Testis (tissue), 3 donors: ENCODE results near the gene ESYT1. TPM values are rescaled to one million over a fixed set of nuclear protein-coding genes. Genes with fewer than 3 reads are reported as not detected.

Experiments
- DNase-seq: peaks from one replicate; pipeline ENCODE4 v3.0.0-alpha.2; 2019
- H3K27ac ChIP-seq, 2 donors: fragments of 200-600 bp; sonication (generic); one replicate each; pipeline ENCODE4 v1.5.1; 2019
- H3K27me3 ChIP-seq: fragments of 200-600 bp; sonication (generic); one replicate; pipeline ENCODE4 v1.5.1; 2019
- H3K36me3 ChIP-seq: fragments of 200-600 bp; sonication (generic); one replicate; pipeline ENCODE4 v1.5.1; 2017; ENCODE audit warnings: low read depth; ENCODE audit errors: missing control alignments
- H3K4me1 ChIP-seq: fragments of 200-600 bp; sonication (generic); one replicate; pipeline ENCODE4 v1.5.1; 2019
- H3K4me3 ChIP-seq, 2 donors: fragments of 200-600 bp; sonication (generic); one replicate each; pipeline ENCODE4 v1.5.1; 2017 to 2019
- H3K9me3 ChIP-seq: fragments of 200-600 bp; sonication (generic); one replicate; pipeline ENCODE4 v1.5.1; 2017
- POLR2A ChIP-seq: fragments of 450-650 bp; IDR thresholded peaks from one replicate; pipeline ENCODE4 v1.6.1; 2017; ENCODE audit warnings: antibody characterized with exemption, mild to moderate bottlenecking, moderate library complexity
- WGBS, 2 donors: methylation state at CpG; one replicate each; pipeline ENCODE4 v1.1.5; 2018; 5-methylcytosine and 5-hydroxymethylcytosine counted together
- intact Hi-C: fragments of 100-400 bp; cut with DNase I; formaldehyde crosslinking; loops from one replicate; pipeline ENCODE4 v1.15.1; 2023; ENCODE audit warnings: low total_unique reads
- polyA plus RNA-seq: library from polyadenylated mRNA; stranded (reverse); fragments of 350-450 nt; fragmentation: Illumina TruSeq; extraction: RNeasy Lipid Tissue Mini Kit (QIAGEN cat#74804); gene quantifications from one replicate; pipeline ENCODE4 v1.2.3, GENCODE V29; 2014; ENCODE audit warnings: low read depth, low replicate concordance; ENCODE audit not compliant: insufficient read depth
- total RNA-seq, 2 donors: library from RNA; depleted of rRNA; stranded (reverse); fragments of >200 nt; gene quantifications; one replicate each; pipeline ENCODE4 v1.2.3, GENCODE V29; 2016
- TF ChIP-seq, protein P1 (sequence below), 3 experiments: fragments of 450-650 bp in 2 of 3; fragments of 200-600 bp in 1 of 3; sonication (generic) in 1 of 3; IDR thresholded peaks; one replicate each; pipeline ENCODE4 v1.5.1; 2016 to 2019; ENCODE audit warnings: antibody characterized with exemption in 3 of 3, mild to moderate bottlenecking in 2 of 3, moderate library complexity in 1 of 3

Gene ESYT1
- total and polyA plus RNA-seq, 3 donors from 2014 or later, result 50.8 to 99.8 (median 72.0) TPM

DNA sequence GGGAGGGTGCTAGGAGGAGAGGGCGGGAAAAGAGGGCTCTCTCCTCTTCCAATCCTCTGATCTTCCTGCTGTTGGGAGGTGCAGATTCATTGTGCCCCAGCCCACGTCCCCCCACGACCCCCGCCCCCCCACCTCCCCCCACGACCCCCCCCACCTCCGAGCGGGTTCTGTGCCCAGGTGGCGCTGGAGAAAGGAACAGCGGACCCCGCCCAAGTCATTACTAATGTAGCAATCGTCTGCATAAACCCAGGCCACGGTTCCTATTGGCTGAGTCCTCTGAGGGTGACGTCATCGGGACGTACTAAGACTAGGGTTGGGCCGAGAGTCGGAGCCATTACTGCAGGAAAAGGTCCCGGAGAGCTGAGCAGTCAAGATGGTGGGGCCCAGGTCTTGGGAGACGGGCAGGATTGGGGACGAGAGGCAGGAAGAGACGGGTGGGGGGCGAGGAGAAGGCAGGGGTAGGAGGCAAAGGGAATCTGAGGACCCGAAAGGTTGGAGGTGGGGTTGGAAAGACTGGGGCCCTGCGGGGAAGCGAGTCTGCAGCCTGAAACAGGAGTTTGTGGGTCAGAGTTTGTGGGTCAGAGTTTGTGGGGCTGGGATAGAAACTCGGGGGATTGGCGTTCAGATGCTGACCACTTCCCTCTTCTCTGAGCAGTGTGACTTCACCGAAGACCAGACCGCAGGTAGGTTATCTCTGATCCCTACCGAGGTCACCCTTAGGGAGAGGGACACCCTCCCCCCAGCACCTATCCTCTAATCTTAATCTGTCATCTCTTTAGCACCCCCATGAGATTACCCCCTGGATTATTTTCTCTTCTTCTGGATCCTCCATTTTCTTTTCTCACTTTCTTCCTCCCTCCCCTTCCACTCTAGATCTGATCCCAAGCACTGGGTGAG, 30.2 kb downstream of the ESYT1 start, which contains the start of gene MYL6:
Gene MYL6 (plus strand): TSS at position 331 of the 897 bp plus-strand sequence. CDS start 43 bp downstream, at position 374.
- Histone ChIP-seq H3K4me1 (peaks cover 37% of the 10 kb centered on the region), H3K36me3 (no peaks in the 10 kb centered on the region), H3K27ac (peak within 1 kb of the TSS; percentile 98 to 99), H3K4me3 (peak within 1 kb of the TSS; percentile 76 to 85), H3K9me3 (no peaks in the 10 kb centered on the region), H3K27me3 (no peaks in the 10 kb centered on the region)
- DNase-seq, result peak; percentile 100
- 0 to 1% methylated on average over 22 to 30 of the region's 30 CpGs for WGBS, 2 donors
- intact Hi-C loops, result no loop called here
- TF ChIP-seq, protein P1, sequence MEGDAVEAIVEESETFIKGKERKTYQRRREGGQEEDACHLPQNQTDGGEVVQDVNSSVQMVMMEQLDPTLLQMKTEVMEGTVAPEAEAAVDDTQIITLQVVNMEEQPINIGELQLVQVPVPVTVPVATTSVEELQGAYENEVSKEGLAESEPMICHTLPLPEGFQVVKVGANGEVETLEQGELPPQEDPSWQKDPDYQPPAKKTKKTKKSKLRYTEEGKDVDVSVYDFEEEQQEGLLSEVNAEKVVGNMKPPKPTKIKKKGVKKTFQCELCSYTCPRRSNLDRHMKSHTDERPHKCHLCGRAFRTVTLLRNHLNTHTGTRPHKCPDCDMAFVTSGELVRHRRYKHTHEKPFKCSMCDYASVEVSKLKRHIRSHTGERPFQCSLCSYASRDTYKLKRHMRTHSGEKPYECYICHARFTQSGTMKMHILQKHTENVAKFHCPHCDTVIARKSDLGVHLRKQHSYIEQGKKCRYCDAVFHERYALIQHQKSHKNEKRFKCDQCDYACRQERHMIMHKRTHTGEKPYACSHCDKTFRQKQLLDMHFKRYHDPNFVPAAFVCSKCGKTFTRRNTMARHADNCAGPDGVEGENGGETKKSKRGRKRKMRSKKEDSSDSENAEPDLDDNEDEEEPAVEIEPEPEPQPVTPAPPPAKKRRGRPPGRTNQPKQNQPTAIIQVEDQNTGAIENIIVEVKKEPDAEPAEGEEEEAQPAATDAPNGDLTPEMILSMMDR (IDR thresholded peaks at IDR 0.05), result no peak
- peak; percentile 99 for TF ChIP-seq POLR2A

DNA sequence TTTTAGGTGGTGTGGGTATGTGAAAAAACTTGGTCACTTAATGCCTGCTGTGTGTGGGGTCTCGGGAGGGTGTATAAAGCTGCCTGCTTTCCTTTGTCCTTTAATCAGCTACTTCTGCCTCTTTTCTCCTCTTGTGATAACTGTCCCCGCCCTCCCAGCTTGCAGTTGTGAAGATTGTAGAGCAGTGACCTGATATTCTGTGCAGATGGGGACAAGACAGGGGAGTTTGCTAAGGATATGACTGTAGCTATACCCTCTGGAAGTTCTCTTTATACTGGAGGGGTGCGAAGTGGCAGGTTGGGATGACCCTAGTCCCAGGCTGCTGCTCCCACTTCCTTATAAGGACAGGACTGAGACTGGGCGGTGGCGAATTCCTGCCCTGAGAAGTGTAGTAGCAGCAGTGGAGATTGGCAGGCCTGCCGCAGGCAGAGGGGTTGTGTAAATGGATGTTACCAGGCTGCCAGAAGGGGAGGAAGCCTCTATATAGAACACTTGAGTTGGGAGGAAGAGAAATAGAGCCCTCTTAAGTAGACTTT, 30.9 kb downstream of the ESYT1 start:
- intact Hi-C loops, result no loop called here
- peak overlapping the region; percentile 98 to 99 for H3K27ac ChIP-seq
- WGBS, 2 donors, result 12 to 21% methylated on average over 6 of the region's 6 CpGs
- TF ChIP-seq, protein P1 (IDR thresholded peaks at IDR 0.05), result no peak
- peak; percentile 14 for TF ChIP-seq POLR2A
- peak; percentile 90 for DNase-seq
- no peaks in the 10 kb centered on the region for H3K27me3 ChIP-seq
- H3K4me1 ChIP-seq, result peaks cover 33% of the 10 kb centered on the region
- H3K9me3 ChIP-seq, result no peaks in the 10 kb centered on the region
- H3K36me3 ChIP-seq, result no peaks in the 10 kb centered on the region
- H3K4me3 ChIP-seq, result peak overlapping the region; percentile 76 to 85

DNA sequence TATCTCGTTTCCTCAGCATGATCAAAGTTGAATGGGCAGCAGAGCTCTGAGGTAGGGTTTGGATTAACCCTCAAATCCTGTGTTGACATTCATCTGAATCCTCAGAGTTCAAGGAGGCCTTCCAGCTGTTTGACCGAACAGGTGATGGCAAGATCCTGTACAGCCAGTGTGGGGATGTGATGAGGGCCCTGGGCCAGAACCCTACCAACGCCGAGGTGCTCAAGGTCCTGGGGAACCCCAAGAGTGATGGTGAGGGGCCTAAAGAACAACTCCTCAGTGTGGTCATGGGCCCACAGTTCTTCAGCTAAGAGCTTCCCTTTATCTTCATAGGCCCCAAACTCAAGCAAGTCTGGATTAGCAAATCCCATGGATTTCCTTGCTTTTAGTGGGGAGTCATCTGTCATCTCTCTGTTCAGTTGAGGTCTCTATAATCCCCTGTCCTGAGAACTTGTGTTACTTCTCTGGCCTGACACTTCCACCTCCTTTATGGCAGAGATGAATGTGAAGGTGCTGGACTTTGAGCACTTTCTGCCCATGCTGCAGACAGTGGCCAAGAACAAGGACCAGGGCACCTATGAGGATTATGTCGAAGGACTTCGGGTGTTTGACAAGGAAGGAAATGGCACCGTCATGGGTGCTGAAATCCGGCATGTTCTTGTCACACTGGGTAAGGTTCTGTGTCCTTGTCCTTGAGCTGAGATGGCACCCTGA, 31.6 kb downstream of the ESYT1 start:
- no peak for TF ChIP-seq POLR2A
- TF ChIP-seq, protein P1 (IDR thresholded peaks at IDR 0.05), result no peak
- no peaks in the 10 kb centered on the region for H3K9me3 ChIP-seq
- intact Hi-C loops, result loop anchor here (5.0 kb wide), 1 partner anchor 32 kb away; the partner anchor contains the start of gene ESYT1
- H3K36me3 ChIP-seq, result no peaks in the 10 kb centered on the region
- peak overlapping the region; percentile 76 to 85 for H3K4me3 ChIP-seq
- DNase-seq, result no peak
- WGBS, 2 donors, result 34 to 41% methylated on average over 8 of the region's 8 CpGs
- peak overlapping the region; percentile 98 to 99 for H3K27ac ChIP-seq
- no peaks in the 10 kb centered on the region for H3K27me3 ChIP-seq
- peaks cover 33% of the 10 kb centered on the region for H3K4me1 ChIP-seq

DNA sequence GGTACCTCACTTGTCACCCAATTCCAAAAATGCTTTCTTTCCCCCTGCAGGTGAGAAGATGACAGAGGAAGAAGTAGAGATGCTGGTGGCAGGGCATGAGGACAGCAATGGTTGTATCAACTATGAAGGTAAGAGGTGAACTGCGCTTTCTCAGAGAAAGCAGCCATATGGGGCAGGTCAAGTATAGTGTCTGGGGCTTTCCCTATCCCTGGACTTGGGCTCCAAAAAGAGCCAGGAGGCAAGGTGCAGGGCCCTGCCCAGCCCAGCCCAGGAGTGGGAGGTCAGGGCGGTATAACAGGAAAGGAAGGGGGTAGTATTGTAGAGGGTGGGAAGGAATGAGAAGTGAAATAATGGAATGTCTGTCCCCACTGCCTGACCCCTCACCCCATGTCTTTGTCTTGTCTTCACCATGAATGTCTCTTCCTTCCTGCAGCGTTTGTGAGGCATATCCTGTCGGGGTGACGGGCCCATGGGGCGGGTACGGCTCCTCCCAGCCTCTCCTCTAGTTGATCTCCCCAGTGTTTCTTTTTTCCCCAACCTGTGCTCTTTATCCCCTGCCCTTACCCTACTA, 32.2 kb downstream of the ESYT1 start:
- H3K4me3 ChIP-seq, result peak overlapping the region; percentile 76 to 85
- TF ChIP-seq POLR2A, result no peak
- TF ChIP-seq, protein P1 (IDR thresholded peaks at IDR 0.05), result no peak
- no peak for DNase-seq
- H3K4me1 ChIP-seq, result peaks cover 33% of the 10 kb centered on the region
- H3K9me3 ChIP-seq, result no peaks in the 10 kb centered on the region
- no peaks in the 10 kb centered on the region for H3K27me3 ChIP-seq
- peak overlapping the region; percentile 98 to 99 for H3K27ac ChIP-seq
- WGBS, 2 donors, result 40 to 49% methylated on average over 7 of the region's 7 CpGs
- no peaks in the 10 kb centered on the region for H3K36me3 ChIP-seq
- intact Hi-C loops, result loop anchor here (5.0 kb wide), 1 partner anchor 33 kb away; the partner anchor contains the start of gene ESYT1
